Pancreas (tissue), 10 donors: ENCODE measurements around the gene EIF3D. TPM values are rescaled to one million over a fixed set of nuclear protein-coding genes. Genes with fewer than 3 reads are reported as not detected.

Experiments
- ATAC-seq, 4 donors: fragments of 200-7000 bp; cut with Tn5 transposase; one replicate each; pipeline versions ENCODE4 v1.8.0 to v1.9.1; 2020; ENCODE audit warnings: mild to moderate bottlenecking in 4 of 4, moderate library complexity in 4 of 4
- DNase-seq, 6 donors: peaks; one replicate each; pipeline ENCODE4 v3.0.0-alpha.2; 2020
- FAIRE-seq: peaks from 2 replicates; lab custom pipeline; 2012; peaks lifted over from hg19 to GRCh38; lab: Jason Lieb, UNC
- H3K27ac ChIP-seq, 4 donors: fragments of 200-600 bp; sonication (generic); 1 replicate in 3 of 4; 2 replicates in 1 of 4; pipeline versions ENCODE4 v1.5.0 to v1.8.0; 2020
- H3K27me3 ChIP-seq, 4 donors: fragments of 200-600 bp; one replicate each; pipeline ENCODE4 v1.8.0; 2021
- H3K36me3 ChIP-seq, 3 donors: fragments of 200-600 bp; sonication (generic) in 1 of 3; one replicate each; pipeline versions ENCODE4 v1.5.0 to v1.8.0; 2020 to 2021
- H3K4me1 ChIP-seq, 3 donors: fragments of 200-600 bp; one replicate each; pipeline ENCODE4 v1.8.0; 2021
- H3K4me3 ChIP-seq, 4 donors: fragments of 200-600 bp; sonication (generic) in 2 of 4; one replicate each; pipeline versions ENCODE4 v1.5.0 to v1.8.0; 2020 to 2021
- H3K9me3 ChIP-seq, 4 donors: fragments of 200-600 bp; one replicate each; pipeline ENCODE4 v1.8.0; 2021
- CTCF ChIP-seq, 4 donors: fragments of 200-600 bp; sonication (generic) in 3 of 4; IDR thresholded peaks; one replicate each; pipeline versions ENCODE4 v1.5.0 to v1.8.0; 2021; ENCODE audit warnings: antibody characterized with exemption in 4 of 4
- WGBS, 2 donors: extraction: QIAGEN DNeasy Blood & Tissue Kit; methylation state at CpG; one replicate each; pipeline ENCODE4 v1.1.7; 2013; 5-methylcytosine and 5-hydroxymethylcytosine counted together
- intact Hi-C, 3 donors: fragments of 100-400 bp; cut with DNase I; formaldehyde crosslinking; loops; one replicate each; pipeline versions ENCODE4 v1.11.1 to v1.14.2; 2022
- polyA plus RNA-seq, 2 donors: library from polyadenylated mRNA; stranded (reverse); fragments of 200-250 nt; gene quantifications; one replicate each; pipeline ENCODE4 v1.2.3, GENCODE V29; 2013
- total RNA-seq, 6 donors: library from RNA; stranded (reverse); fragmentation: NEBNext Ultra II Directional in 4 of 6; extraction: Animal tissue kit (Norgen Biotek cat#: 25700) in 4 of 6; gene quantifications; one replicate each; pipeline versions ENCODE4 v1.2.1 to v1.2.4, GENCODE V29; 2021 to 2023
- donor health status: healthy with polysubstance abuse.
- donor health status: DM: no; HTN: no; CAD: no; lungs with moderate emphysema.
- donor health status: DM: no; HTN: no; CAD: no.
- donor health status: control.
- donor health status: control.
- donor health status: Bipolar disorder and iron deficiency.
- donor health status: DM: yes; HTN: yes; CAD: no.
- donor health status: DM: no; HTN: no; CAD: no.
- donor health status: DM: no; HTN: no; CAD: no.
- donor health status: DM: yes; HTN: yes; CAD: no.

The EIF3D gene
- total and polyA plus RNA-seq, 8 donors = 106 to 182 (median 136) TPM

GRCh38 chr22:36565686-36566085 is 36.7 kb upstream of the EIF3D start:
- intact Hi-C loops = no loop called here
- no peak overlapping the region for H3K4me3 ChIP-seq
- no peaks in the 10 kb centered on the region for H3K9me3 ChIP-seq
- no peaks in the 10 kb centered on the region for H3K4me1 ChIP-seq
- 84% methylated on average over 6 of the region's 6 CpGs for WGBS, 2 donors
- DNase-seq (no peak), ATAC-seq (no peak), FAIRE-seq (no peak)
- H3K27ac ChIP-seq = no peak overlapping the region
- no peaks in the 10 kb centered on the region for H3K27me3 ChIP-seq
- H3K36me3 ChIP-seq = no peaks in the 10 kb centered on the region
- no peak for TF ChIP-seq CTCF (IDR thresholded peaks at IDR 0.05)

GRCh38 chr22:36565159-36565507 is 36.2 kb upstream of the EIF3D start:
- H3K9me3 ChIP-seq = no peaks in the 10 kb centered on the region
- FAIRE-seq (no peak), ATAC-seq (no peak), DNase-seq (no peak)
- intact Hi-C loops = no loop called here
- no peak overlapping the region for H3K27ac ChIP-seq
- no peaks in the 10 kb centered on the region for H3K36me3 ChIP-seq
- TF ChIP-seq CTCF (IDR thresholded peaks at IDR 0.05) = no peak
- no peak overlapping the region for H3K4me3 ChIP-seq
- H3K27me3 ChIP-seq = no peaks in the 10 kb centered on the region
- WGBS, 2 donors = 81 to 82% methylated on average over 5 of the region's 5 CpGs
- no peaks in the 10 kb centered on the region for H3K4me1 ChIP-seq

- DNase-seq (no peak), ATAC-seq (no peak), FAIRE-seq (no peak)
- Histone ChIP-seq H3K36me3 (no peaks in the 10 kb centered on the region), H3K27me3 (no peaks in the 10 kb centered on the region), H3K4me3 (no peak overlapping the region), H3K9me3 (no peaks in the 10 kb centered on the region), H3K4me1 (no peaks in the 10 kb centered on the region), H3K27ac (no peak overlapping the region)
- intact Hi-C loops = no loop called here
- no peak for TF ChIP-seq CTCF (IDR thresholded peaks at IDR 0.05)
- 66 to 70% methylated on average over 48 of the region's 48 CpGs for WGBS, 2 donors
These were observed 35.6 kb upstream of the EIF3D start for GRCh38 chr22:36564422-36565158.

- no peaks in the 10 kb centered on the region for H3K36me3 ChIP-seq
- DNase-seq (no peak), ATAC-seq (no peak), FAIRE-seq (no peak)
- 45 to 49% methylated on average over 5 of the region's 5 CpGs for WGBS, 2 donors
- no peaks in the 10 kb centered on the region for H3K27me3 ChIP-seq
- no peak overlapping the region for H3K27ac ChIP-seq
- no peaks in the 10 kb centered on the region for H3K9me3 ChIP-seq
- H3K4me3 ChIP-seq = no peak overlapping the region
- TF ChIP-seq CTCF (IDR thresholded peaks at IDR 0.05) = no peak
- intact Hi-C loops = no loop called here
- no peaks in the 10 kb centered on the region for H3K4me1 ChIP-seq
These were observed 34.9 kb upstream of the EIF3D start for GRCh38 chr22:36563898-36564297.

GRCh38 chr22:36563444-36563843 is 34.5 kb upstream of the EIF3D start:
- TF ChIP-seq CTCF (IDR thresholded peaks at IDR 0.05) = no peak
- FAIRE-seq (no peak), DNase-seq (no peak), ATAC-seq (no peak)
- H3K9me3 ChIP-seq = no peaks in the 10 kb centered on the region
- intact Hi-C loops = no loop called here
- no peaks in the 10 kb centered on the region for H3K27me3 ChIP-seq
- H3K4me1 ChIP-seq = no peaks in the 10 kb centered on the region
- no peak overlapping the region for H3K4me3 ChIP-seq
- H3K36me3 ChIP-seq = no peaks in the 10 kb centered on the region
- H3K27ac ChIP-seq = no peak overlapping the region
- WGBS, 2 donors = 63 to 72% methylated on average over 12 of the region's 12 CpGs
